GM19099 (cell line): ENCODE results near the gene CHN1.

Experiments
- POLR2A ChIP-seq: IDR thresholded peaks from 3 replicates; pipeline ENCODE4 v1.6.1; 2011; ENCODE audit warnings: low read depth; ENCODE audit not compliant: insufficient read length; ENCODE audit errors: extremely low read depth

The CHN1 gene

GRCh38 chr2:174773215-174773614 lies 232.0 kb downstream of the CHN1 start:
- TF ChIP-seq POLR2A, result no peak

GRCh38 chr2:174772472-174772801 lies 232.7 kb downstream of the CHN1 start:
- TF ChIP-seq POLR2A, result no peak

- no peak for TF ChIP-seq POLR2A
These were observed 233.3 kb downstream of the CHN1 start for GRCh38 chr2:174771631-174772471.

GRCh38 chr2:174771136-174771535 lies 234.0 kb downstream of the CHN1 start:
- TF ChIP-seq POLR2A, result no peak

GRCh38 chr2:174768557-174768956 lies 236.6 kb downstream of the CHN1 start:
- no peak for TF ChIP-seq POLR2A

GRCh38 chr2:174766271-174766670 lies 238.9 kb downstream of the CHN1 start:
- no peak for TF ChIP-seq POLR2A

- no peak for TF ChIP-seq POLR2A
These were observed 239.6 kb downstream of the CHN1 start for GRCh38 chr2:174765576-174765975.

GRCh38 chr2:174764280-174765255 lies 240.6 kb downstream of the CHN1 start, which contains the start of gene CHRNA1:
Gene CHRNA1, minus strand, starts transcription at chr2:174764472. Its CDS starts 78 bp downstream, at chr2:174764394.
- no peak for TF ChIP-seq POLR2A

- no peak for TF ChIP-seq POLR2A
These were observed 241.4 kb downstream of the CHN1 start for GRCh38 chr2:174763780-174764179.

- no peak for TF ChIP-seq POLR2A
These were observed 242.7 kb downstream of the CHN1 start for GRCh38 chr2:174762464-174762863.

- TF ChIP-seq POLR2A, result no peak
These were observed 243.3 kb downstream of the CHN1 start for GRCh38 chr2:174761837-174762236.

GRCh38 chr2:174760845-174761473 lies 244.2 kb downstream of the CHN1 start:
- TF ChIP-seq POLR2A, result no peak

GRCh38 chr2:174759381-174760065 lies 245.7 kb downstream of the CHN1 start:
- no peak for TF ChIP-seq POLR2A

GRCh38 chr2:174756743-174757142 lies 248.4 kb downstream of the CHN1 start:
- no peak for TF ChIP-seq POLR2A
